Suppressor macrophage (primary cell): Measurements from ENCODE around the gene HOXA3.
A peak's percentile ranks its signal among the peaks of the same experiment; 100 is the strongest.

Experiments used
- DNase-seq, 4 experiments: peaks; one replicate each; pipeline ENCODE4 v3.0.0-alpha.2; 2020 to 2022

Gene HOXA3

GRCh38 chr7:27143023-27143949, 9.1 kb downstream of the HOXA3 start, which contains the start of gene HOXA5:
TSS of gene HOXA5 (minus strand) at chr7:27143681. CDS start at chr7:27143607, 74 bp downstream.
- peak in 3 of 4 experiments; percentile 71 to 72 (median 71) for DNase-seq

DNA sequence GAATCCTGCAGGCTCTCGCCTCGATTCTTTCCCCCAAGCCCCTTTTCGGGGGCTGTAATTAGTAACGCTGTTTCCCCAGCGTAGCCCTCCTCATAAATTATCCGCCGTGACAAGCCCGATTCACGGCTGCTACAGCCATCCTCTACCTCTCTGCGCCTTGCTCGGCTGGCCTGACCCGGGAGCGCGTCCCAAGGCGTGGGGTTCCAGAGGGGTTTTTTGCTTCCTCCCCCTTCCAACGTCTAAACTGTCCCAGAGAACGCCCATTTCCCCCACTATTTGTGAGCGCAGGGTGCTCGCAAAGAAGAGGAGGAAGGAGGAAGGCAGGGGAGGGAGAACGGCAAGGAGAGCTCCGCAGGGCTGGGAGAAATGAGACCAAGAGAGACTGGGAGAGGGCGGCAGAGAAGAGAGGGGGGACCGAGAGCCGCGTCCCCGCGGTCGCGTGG, 9.8 kb downstream of the HOXA3 start:
- no peak for DNase-seq

GRCh38 chr7:27141923-27142579, 10.3 kb downstream of the HOXA3 start:
- DNase-seq, result peak in 1 of 4 experiments; percentile 33

DNA sequence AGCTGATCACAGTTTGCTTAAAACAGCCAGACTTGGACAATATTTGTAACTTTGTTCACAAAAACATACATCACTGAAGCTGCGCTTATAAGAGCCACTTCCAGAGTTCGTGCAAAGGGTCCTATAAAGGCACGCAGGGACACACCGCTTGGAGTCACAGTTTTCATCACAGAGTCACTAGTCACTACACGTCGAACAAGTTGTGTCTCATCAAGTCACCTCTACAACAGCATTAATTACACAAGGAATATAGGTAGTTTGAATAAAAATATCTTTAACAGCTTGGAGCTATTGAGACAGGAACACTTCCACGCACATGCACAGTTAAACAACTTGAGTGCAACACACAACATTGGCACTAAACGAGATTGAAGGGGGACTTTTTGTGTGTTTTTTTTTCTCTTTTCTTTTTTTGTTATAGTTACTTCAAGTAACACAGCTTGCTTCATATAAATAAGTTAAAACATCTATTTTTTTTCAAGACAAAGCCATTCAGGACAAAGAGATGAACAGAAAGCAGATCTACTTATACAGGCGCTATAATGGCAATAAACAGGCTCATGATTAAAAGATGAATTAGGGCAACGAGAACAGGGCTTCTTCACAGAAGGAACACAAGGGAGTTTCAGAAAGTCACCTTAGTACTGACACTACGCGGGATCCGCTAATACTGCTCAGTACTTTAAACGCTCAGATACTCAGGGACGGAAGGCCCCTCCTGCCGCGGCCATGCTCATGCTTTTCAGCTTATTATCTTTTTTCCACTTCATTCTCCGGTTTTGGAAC, 11.1 kb downstream of the HOXA3 start:
- no peak for DNase-seq

DNA sequence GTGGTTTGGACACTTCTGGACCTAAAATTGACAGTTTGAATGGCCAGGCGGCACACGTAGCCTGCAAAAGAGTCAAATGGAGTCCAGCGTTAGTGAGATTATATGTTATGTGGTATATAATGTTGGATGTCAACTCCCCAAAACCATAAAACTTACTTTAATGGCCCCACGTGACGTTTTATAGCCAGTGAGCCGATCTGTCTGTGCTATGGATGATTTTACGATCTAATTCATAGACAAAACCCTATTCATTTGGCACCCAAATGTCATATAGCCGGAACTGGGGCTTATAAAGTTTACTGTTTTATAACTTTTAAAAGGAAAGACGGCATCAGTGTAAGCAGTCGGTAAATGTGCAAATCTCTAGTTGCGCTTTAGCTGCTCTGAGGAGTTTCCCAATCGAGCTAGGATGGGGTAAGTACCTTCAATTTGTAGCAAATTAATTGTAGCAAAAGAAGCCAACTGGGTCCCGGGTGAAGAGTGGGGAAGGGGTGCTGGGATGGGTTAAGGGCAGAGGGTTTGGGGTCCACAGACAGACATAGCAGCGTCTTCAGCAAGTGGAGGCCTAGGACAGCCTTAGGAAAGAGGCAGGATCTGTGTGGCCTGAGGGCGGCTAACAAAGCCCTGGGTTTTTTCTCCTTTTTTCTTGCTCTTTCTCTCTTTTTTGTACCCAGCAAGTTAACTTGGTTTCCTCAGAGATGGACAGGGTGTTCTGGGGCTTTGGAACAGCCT, 12.1 kb downstream of the HOXA3 start:
- DNase-seq, result no peak

GRCh38 chr7:27139334-27140125, 12.9 kb downstream of the HOXA3 start:
- no peak for DNase-seq

- DNase-seq, result no peak
These were observed 13.4 kb downstream of the HOXA3 start for GRCh38 chr7:27138985-27139333.

DNA sequence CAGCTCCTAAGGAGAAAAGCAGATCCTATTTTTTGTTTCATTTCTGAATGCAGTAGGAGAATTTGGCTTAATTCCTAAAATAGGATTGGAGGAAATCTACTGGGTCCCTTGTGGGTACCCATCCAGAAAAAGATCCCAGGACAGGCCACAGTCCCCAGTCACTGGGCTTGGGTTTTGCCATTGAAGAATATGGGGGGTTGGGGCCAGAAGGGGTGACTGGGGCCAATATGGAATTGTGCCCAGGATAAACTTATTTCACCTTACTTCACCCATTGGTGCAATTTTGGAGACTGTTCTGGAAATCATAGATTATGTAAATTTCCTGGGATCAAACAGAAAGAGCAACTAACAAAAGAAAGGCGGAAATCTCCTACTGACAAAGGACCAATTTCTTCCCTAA, 13.9 kb downstream of the HOXA3 start:
- DNase-seq, result no peak

- no peak for DNase-seq
These were observed 14.6 kb downstream of the HOXA3 start for GRCh38 chr7:27137640-27138315.

DNA sequence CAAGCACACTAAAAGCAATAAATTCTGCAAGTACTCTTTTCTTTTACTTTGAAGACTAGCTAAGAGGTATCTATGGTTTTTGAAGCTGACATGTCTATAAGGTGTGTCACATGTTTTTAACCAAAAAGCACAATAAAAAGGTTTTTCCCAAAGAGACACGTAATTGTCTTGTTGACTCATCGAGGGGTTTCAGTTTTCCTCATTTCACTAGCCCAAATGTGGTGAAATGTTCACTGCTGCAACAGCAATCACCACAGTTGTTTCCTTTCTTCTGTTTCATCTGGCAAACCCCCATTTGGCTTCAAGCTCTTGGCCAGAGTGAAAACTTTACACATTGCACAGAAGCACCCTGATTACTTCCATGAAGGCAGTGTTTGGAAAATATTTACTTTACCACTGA, 18.0 kb downstream of the HOXA3 start:
- DNase-seq, result peak; percentile 50 to 79 (median 64)

DNA sequence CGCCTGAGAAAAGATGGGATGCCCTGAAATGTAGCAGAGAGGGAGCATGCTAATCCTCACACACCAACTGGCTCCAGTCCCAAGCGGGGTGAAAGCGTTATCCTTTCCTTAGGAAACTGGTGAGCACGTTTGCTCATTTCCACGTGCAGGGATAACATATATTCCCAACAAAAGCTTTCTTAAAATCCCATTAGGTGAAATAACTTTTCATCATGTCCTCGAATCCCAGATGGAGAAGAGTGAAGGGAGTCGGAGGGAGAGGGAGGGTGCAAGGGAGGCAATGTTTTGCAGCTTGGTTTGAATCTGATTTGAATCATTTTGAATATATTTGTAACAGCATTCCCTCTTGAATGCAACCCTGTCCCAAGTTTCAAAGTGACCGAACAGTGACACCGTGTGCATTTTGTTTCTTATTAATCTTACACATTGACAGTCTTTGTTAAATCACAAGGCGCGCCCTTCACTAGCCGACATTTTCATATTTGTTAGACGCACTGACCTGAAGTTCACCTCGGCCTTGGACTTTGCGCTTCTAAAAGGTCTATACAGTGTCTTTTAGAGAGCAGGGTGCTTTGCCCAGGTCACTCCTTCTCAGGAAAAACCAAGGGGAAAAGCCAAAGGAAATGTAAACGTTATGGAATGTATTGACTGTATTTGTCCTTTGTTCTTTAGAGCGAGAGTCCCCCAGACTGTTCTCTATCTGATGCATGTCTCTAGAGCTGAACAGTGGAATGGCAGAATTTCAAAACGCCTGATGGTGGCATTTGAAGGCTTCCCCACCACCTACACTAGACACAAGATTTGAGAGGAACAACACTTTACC, 18.8 kb downstream of the HOXA3 start:
- peak; percentile 49 to 66 (median 57) for DNase-seq

DNA sequence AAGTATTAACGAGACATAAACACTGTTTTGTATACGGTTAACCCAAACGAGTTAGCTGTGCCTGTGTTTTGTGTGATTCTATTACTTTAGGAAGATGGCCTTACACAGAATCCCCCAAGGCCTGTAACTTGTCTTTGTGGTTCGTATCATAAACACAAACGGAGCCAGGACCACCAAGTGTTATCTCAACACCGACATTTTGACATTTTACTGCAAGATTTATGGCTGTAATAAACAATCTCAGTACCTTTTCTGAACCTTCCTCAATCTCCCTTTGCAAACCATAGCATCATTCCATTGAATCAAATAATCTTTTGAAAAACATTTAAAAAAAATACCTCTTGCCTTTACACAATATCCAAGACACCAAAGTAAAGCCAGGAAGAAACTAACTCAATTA, 19.4 kb downstream of the HOXA3 start:
- no peak for DNase-seq

DNA sequence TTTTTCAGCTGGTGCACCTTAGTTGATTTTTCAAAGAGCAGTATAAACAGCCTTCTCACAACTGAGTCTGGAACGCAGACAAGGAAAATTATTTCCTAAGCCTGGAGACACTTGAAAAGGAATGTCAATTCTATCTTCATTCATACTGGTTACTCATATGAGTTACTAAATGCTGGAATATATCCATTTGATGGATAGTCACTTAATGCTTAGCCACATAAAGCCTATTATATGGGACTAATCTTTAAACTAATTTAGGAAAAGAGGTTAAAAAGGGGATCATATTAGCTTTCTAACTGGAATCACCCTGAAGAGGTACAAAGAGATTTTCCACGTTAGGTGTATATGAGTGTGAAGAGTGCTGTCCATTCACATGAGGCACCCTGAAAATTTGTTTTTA, 20.2 kb downstream of the HOXA3 start:
- no peak for DNase-seq

DNA sequence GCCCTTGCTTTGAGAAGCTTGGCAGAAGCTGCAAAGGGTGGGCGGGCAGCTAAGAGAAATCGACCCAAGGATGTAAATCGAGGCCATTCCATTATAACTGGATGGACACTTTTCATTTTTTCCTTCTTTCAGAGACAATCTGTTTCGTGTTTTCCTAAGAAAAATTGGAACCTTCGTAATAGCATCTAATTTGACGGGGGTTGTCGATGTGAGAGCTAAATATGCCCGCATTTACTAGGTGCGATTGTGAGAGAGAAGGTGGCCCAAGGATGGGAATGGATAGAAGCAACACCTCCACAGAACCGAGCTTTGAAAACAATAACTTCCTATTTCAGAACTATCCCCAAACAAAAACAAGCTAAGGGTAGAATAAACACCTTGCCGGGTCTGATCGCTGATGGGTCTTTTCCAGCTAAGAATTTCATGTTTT, 21.0 kb downstream of the HOXA3 start:
- no peak for DNase-seq

GRCh38 chr7:27130540-27131389, 21.6 kb downstream of the HOXA3 start, which contains the start of gene HOXA4:
TSS of gene HOXA4 (minus strand) at chr7:27130757. CDS start at chr7:27130733, 24 bp downstream.
- DNase-seq, result peak; percentile 83 to 94 (median 87)

DNA sequence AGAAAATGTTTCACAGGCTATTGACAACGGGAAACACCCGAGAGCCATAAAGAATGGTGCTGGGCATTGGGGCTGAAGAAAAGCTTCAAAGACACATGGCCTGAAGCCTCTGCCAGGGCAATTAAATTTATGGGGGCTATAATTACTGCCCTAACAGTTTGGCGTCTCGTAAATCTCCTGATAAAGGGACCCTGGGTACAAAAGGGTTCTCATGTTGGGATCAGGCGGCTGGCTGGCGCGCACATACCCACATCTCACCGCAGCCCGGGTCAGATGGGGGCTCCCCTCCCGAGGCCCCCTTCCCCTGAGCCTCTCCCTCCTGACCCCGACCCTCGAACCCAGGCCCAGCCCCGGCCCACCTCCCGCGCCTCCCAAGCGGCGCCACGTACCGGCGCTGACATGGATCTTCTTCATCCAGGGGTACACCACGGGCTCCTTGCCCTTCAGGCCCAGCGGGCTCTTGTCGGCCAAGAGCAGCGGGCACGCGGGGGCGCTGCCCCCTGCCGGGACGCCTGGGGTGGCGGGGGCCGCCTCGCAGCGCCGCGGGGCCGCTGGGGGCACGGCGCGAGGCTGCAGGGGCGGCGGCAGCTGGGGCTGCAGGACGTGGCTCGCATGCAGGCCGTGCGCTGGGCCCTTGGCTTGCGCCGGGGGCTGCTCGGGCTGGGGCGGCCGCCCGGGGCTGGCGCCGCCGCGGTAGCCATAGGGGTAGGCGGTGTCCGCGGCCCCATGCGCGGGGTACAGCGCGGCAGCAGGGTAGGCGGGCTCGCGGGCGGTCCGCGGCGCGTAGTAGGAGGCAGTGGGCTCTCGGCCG, 22.4 kb downstream of the HOXA3 start:
- DNase-seq, result peak in 2 of 4 experiments; percentile 17 to 53
